Body of pancreas (tissue), 4 donors: Measurements from ENCODE around the gene HOXB8.

ENCODE experiments used
- POLR2A ChIP-seq, 3 donors: fragments of 450-650 bp; IDR thresholded peaks; one replicate each; pipeline ENCODE4 v1.6.1; 2016; ENCODE audit warnings: antibody characterized with exemption in 3 of 3, mild to moderate bottlenecking in 2 of 3
- TF ChIP-seq, protein P1 (sequence below), 7 experiments: fragments of 450-650 bp in 4 of 7; fragments of 200-600 bp in 3 of 7; sonication (generic) in 3 of 7; IDR thresholded peaks; one replicate each; pipeline ENCODE4 v1.5.1; 2016 to 2019; ENCODE audit warnings: antibody characterized with exemption in 7 of 7

DNA sequence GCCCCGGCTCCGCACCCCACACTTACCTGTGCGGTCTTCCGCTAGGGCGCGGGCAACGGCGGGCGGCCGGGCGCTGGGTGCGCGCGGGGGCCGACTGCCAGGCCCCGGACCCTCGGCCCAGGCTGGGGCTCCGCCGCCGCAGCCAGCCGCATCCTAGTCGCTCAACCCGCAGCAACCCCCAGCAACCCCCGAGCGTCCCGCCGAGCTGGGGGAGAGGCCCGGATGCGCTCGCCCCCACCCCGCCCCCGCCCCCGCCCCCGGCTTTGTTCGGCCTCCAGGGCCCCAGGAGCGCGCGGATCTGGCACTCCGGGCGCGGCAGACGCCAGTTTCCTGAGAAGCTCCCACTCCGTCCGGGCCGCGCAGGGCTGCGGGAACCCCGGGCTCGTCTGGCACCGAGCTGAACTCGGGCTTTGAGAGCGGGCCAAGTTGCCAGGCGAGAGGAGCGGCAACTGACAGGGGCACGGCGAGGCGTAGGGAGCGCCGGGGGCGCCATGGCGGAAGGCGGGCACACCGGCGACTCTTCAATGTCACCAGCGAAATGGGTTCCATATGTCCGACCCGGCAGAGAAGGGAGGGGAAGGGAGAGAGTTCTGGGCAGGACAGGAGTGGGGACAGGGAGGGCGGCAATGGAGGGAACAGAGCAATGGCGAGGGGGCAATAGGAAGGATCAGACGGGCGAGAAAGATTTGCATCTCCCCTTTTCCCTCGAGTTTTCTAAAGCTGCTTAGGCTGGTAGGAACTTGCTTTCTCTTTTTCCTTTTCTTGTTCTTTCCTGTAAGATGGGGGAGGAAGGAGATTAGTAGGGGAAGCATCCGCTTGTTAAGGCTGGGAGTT is 50.7 kb downstream of the HOXB8 start:
- no peak for TF ChIP-seq POLR2A (IDR thresholded peaks at IDR 0.05)
- TF ChIP-seq, protein P1, sequence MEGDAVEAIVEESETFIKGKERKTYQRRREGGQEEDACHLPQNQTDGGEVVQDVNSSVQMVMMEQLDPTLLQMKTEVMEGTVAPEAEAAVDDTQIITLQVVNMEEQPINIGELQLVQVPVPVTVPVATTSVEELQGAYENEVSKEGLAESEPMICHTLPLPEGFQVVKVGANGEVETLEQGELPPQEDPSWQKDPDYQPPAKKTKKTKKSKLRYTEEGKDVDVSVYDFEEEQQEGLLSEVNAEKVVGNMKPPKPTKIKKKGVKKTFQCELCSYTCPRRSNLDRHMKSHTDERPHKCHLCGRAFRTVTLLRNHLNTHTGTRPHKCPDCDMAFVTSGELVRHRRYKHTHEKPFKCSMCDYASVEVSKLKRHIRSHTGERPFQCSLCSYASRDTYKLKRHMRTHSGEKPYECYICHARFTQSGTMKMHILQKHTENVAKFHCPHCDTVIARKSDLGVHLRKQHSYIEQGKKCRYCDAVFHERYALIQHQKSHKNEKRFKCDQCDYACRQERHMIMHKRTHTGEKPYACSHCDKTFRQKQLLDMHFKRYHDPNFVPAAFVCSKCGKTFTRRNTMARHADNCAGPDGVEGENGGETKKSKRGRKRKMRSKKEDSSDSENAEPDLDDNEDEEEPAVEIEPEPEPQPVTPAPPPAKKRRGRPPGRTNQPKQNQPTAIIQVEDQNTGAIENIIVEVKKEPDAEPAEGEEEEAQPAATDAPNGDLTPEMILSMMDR (IDR thresholded peaks at IDR 0.05) = no peak
